HG02610 (cell line): Measurements from ENCODE around the gene LBX2.
"Not testable (repeated sequence)": the region's sequence is repeated elsewhere in the genome, so short reads cannot be mapped to it uniquely, and the experiment has no call there.

Source experiments
- ATAC-seq: cut with Tn5 transposase; IDR thresholded peaks from one replicate; pipeline ENCODE4 v1.9.1; 2021; ENCODE audit warnings: mild to moderate bottlenecking, moderate library complexity; ENCODE audit not compliant: unreplicated experiment

The LBX2 gene

DNA sequence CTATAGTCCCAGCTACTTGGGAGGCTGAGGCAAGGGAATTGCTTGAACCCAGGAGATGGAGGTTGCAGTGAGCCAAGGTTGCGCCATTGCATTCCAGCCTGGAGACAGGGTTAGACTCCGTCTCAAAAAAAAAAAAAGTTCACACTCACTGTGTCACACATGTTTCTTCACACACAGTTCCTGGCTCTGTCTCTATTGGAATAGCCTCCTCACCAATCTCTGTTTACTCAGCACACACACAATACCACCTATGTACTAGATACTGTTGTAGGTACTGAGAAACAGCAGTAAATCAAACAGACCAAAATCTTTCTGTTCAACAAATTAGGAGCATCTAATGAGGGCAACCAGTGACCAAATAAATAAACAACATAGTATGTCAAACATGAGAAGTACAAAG, 13.3 kb downstream of the LBX2 start:
- no peak for ATAC-seq

DNA sequence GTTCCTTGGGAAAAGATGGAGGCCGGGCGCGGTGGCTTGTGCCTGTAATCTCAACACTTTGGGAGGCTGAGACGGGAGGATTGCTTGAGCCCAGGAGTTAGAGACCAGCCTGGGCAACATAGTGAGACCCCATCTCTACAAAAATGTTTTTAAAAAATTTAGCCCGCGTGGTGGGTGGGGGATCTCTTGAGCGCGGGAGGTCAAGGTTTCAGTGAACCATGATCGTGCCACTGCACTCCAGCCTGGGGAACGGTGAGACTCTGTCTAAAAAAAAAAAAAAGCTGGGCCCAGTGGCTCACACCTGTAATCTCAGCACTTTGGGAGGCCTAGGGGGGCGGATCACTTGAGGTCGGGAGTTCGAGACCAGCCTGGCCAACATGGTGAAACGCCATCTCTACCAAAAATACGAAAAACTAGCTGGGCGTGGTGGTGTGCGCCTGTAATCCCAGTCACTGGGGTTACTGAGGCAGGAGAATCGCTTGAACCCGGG, 15.7 kb downstream of the LBX2 start:
- not testable (repeated sequence) for ATAC-seq

DNA sequence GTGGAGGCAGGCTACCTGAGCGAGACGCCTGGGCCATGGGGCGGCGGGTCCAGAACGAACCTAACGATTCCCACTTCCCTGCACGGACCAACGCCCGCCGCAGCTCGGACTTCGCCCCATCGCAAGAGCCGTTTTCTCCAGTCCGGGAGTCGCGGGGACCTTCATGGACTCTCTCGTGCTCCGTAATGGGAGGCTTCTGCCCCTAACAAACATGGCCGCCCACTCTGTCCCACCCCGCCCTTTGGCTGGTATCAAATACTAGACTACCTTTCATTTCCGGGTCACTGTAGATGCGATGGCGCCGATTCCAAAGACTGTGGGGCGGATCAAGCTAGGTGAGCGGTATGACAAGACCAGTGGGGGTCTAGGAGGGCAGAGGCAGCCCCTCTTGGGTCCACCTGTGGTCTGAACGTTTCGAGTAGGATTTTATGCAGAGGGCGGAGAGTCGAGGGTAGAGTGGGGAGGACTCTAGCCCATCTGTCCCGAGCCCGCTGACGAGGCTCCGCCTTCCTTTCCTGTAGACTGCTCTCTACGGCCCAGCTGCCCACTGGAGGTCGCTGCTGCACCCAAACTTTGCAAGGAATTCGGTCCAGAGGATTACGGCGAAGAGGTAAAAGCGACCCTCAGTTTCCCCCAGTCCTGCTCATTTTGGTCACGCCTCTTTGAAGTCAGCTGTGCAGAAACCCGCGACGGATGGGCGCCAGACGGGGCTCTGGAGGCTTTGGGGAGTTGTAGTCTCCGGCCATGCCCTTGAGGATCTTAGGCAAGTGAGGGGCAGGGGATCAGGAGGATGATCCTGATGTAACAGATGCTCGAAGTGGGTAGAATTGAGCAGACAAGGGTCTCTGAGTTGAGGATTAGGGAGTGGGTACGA, 16.4 kb downstream of the LBX2 start, which contains the start of the genes CCDC142 and TTC31:
Gene CCDC142, minus strand, starts transcription at position 198 of the 874 bp plus-strand sequence. Its CDS starts 161 bp downstream, at position 37.
Gene TTC31, plus strand, starts transcription at position 281 of the 874 bp plus-strand sequence. Its CDS starts 15 bp downstream, at position 296.
- ATAC-seq = peak; percentile 91

DNA sequence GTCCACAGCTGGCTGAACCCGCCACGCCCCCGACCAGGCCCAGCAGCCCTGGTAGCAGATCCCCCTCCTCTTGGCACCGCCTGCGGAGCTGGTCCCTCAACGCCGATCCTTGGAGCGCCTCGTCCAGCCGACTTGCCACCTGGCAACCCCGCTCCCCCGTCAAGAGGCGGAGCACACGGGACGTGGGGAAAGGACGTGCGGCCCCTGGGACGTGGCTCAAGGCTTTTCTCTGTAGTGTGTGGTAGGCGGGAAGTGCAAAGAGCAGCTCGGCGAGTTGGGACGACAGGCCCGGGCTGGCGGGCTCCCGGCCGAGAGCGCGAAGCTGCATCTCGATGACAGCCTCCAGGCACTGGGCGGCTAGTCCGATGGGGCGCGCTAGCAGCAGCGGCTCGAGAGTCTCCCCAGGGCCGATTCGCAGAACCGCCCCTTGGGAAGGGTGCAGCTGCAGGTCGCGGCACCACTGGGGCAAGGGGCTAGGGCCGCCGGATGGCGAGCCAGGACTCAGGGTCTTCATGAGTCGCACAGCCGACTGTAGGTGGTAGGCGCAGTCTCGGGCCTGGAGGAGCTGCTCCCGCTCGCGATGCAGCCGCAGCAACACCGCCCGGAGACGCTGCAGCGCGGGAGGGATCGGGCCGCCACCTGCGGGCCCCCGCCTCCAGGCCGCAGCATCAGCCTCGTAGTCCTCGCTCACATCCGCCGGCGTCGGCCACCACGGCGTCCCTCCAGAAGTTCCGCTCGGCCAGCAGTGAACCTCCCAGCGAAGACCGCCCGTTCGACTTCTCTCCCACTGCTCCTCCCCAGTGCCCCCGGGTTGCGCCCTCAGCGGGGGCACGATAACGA, 17.2 kb downstream of the LBX2 start:
- ATAC-seq = peak; percentile 34

DNA sequence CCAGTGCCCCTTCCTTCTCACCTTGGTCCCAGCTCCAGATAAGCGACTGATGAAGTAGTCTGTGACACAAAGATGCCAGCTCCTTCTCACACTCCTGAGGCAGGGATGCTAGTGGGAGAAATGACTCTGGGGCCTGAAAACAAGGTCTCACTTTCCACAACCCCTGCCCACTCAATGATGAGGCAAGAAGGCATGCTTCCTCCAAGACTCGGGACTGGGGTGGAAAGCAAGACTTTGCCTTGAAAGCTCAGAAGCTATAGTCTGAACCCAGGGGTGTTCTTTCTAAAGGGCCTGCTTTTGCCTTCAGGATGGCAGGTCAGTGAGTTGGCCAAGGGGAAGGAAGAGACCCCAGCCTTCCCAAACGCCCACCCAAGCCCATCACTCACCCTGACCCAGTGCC, 18.0 kb downstream of the LBX2 start:
- no peak for ATAC-seq

DNA sequence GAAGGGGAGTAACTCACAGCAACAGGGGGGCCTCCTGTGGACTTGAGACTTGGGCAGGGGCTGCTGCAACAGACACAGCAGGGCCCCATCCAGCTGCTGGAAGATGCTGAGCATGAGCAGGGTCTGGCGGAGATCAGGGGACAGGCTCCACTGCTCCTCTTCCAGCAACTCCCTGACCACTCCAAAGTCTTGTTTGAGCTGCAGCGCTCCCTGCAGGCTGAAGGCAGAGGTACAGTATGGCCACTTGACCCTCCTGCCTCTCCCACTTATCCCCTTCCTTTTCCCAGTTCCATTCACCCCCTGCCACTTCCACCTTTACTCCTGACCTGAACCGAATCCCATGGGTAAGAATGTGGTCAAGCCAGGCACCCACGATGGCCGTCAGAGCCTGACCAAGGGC, 24.5 kb downstream of the LBX2 start:
- no peak for ATAC-seq

DNA sequence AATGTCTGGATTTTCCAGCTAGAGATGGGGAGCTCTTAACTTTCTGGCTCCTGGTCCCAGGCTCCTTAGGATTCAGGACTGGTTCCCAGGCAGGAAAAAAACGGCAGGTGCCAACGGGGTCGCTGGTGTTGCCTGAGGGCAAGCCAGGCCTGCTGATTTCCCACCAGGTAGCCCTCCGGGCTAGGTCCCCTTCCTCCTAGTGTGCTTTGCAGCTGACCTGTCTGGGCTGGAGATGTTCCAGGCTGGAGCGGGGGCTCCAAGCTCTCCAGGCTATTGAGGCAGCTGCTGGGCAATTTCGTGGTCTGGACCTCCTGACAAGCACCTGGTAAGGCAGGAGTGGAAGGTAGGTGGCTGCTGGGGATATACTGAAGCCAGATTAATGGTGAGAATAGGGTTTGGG, 24.9 kb downstream of the LBX2 start:
- no peak for ATAC-seq

DNA sequence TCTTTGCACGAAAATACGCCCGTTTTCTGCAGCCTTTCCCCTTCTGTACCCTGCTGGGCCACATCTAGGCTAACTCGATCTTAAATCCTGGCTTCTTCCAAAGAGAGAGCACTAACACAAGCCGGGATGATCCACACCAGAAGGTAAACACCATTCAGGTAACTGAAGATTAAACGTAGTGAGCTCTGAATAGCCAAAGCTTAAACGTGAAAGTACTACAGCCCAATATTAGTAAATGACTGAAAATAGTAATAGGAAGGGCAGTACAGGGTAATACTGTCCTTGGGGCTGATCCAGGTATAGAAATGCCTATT, 26.5 kb downstream of the LBX2 start:
- no peak for ATAC-seq

DNA sequence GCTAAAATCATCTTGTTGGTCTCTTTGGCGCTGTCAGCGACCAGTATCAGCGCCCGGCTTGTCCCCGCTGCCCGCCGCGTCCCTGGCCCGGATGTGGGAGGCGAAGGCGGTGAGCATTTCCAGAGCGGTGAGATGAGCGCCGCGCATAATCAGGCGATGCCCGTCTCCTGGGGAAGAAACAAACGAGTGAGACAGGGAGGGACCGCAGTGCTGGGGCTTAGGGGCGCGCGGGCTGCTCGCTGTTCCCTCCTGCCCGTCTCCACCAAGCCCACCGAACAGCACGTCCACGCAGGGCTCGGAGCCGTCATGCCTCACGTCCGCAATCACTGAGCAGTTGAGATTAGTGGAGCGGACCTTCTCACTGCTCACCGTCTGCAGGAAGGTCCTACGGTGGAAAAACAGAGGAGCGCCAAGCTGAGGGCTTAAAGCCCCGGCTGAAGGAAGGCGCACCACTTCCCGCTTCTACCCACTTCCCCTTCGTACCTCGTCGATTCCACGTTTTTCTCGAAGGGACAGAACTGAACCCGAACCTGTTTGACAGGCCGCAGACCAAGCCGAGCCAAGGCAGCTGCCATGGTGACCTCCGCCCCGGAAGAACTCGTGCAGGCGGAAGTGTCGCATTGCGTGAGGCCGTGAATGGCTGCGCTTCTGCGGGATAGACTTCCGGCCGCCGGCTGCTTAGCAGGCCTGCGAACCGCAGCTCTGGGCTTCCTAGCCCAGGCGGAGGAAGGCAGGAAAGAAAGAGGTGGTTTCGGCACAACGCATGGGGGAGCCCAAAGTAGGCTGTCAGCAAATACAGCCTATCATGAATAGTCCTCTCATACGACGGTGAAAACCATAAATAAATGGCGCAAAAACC, 27.1 kb downstream of the LBX2 start, which contains the start of gene MRPL53:
Gene MRPL53, minus strand, starts transcription at position 595 of the 859 bp plus-strand sequence. Its CDS starts 20 bp downstream, at position 575.
- ATAC-seq = peak; percentile 92

DNA sequence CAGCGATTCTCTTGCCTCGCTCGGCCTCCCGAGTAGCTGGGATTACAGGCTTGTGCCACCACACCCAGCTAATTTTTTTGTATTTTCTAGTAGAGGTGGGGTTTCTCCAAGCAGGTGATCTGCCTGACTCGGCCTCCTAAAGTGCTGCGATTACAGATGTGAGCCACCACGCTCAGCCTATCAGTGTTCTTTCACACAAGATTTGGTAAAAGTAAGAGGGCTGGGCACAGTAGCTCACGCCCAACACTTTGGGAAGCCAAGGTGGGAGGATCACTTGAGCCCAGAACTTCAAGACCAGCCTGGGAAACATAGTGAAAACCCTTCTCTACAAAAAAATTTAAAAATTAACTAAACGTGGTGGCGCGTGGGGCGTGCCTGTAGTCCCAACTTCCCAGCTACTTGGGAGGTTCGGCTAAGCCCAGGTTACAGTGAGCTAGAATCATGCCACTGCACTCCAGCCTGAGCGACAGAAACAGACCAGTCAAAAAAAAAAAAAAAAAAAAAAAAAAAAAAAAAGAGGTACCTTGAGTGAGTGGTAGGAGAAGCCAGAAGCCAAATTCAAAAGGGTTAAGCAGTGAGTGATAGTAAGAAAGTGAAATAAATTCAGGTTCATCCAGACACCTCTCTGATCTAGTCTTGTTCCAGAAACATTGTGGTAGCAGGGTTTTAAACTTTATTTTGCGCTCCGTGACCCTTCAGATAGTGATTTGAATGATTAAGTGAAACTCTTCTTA, 27.9 kb downstream of the LBX2 start:
- ATAC-seq = no peak

DNA sequence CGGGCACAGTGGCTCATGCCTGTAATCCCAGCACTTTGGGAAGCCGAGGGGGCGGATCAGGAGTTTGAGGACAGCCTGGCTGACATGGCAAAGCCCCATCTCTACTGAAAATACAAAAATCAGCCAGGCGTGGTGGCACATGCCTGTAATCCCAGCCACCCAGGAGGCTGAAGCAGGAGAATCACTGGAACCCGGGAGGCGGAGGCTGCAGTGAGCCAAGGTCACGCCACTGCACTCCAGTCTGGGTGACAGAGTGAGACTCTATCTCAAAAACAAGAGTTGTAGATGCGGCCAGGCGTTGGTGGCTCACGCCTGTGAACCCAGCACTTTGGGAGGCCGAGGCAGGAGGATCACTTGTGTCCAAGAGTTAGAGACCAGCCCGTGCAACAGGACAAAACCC, 28.7 kb downstream of the LBX2 start:
- not testable (repeated sequence) for ATAC-seq

DNA sequence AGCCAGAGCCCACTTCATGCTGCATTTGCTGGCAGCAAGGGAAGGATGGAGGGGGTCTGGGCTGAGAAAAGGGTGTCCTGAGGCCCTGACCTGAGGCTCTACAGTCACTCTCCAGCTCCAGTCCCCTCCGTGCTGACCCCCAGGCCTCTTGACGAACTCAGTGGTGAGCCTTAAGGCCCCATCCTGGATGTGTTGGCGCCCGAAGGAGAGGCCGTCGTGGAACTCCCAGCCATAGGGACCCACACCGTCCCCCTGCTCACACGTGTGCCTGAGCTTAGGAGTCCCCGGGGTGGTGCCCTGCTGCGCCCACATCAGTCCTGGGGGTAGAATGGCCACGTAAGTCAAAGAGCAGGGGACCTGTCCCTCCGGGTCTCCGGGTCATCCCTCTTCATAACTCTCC, 35.0 kb downstream of the LBX2 start:
- ATAC-seq = no peak

DNA sequence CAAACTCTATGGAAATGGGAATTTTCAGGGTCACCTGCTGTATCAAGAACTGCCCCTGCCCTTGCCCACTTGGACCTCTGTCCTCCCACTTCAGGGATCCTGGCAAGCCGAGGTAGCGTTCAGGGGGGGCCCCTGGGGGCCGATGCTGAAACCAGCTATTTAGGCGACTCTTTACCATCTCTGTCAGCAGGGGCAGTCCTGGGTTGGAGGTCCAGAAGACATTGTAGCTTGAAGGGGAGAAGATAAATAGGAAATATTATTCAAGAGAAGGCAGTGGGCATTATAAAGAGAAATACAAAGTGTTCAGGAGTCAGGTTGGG, 36.7 kb downstream of the LBX2 start:
- no peak for ATAC-seq

DNA sequence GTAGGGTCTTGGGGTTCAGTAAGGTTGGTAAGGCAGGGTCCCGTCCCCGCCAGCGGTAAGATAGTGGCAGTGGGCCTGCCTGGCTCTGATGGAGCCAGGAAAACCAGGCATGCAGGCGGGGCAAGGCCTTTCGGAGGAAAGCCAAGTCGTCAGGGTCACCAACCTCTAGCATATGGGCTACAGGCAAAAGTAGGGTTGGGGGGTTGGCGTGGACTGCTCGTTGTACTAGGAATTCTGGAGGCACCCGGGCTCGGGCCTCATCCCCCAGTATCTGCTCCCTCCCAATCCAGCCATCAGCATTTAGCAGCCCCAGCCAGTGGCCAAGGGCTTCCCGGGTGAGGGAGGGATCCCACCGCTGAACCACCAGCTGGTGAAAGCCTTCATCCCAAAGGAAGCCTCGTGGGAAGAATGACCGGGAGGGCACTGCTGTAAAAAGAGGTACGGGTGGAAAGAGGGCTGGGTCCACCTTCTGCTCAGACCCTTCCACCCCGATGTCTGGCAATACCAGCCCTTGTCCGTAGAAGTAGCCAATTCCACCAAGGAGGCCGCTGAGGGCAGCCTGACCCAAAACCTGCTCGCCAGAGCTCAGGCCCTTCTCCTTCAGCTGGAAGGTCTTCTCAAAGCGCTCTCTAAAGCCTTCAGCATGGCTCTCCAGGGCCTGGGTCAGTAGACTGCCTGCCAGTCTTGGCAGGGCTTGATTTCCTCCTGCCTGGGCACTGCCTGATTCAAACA, 37.2 kb downstream of the LBX2 start:
- ATAC-seq = no peak

DNA sequence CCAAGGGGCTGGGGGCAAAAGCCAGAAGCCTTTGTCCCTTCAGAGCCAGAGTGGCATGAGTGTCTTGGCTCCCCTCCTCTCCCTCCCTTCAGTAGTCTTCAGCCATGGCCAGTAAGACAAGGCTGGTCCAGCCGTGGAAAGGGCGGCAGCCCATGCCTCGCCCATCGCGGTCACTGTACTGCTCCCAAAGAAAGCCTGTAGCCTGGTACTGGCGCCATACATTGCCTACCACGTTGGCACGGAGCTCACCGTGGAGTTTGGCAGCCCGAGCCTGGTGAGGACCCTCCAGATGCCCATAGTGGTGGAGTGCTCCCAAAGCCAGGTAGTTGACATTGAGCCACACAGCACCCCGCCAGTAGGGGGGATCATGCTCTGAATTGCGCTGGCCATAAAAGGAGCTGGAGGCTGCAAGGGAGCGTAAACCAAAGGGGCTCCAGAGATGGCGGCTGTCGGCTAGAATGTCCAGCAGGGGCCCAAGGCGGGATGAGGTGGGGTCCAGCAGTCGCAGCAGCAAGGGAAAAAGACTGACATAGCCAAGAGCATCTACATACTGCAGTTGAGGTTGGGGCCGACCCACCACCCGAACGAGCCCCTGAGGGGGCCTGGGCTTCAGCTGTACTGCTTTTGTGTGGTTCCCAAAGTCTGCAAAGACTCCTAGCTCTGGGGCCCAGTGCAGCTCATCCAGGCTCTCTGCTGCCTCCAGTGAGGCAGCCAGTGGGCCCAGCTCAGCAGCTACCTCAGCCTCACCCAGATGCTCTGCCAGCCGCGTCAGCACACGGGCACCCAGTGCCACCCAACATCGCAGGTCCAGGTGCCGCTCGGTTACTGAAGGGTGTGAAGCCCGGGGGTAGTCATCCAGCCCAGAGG, 38.0 kb downstream of the LBX2 start:
- no peak for ATAC-seq

DNA sequence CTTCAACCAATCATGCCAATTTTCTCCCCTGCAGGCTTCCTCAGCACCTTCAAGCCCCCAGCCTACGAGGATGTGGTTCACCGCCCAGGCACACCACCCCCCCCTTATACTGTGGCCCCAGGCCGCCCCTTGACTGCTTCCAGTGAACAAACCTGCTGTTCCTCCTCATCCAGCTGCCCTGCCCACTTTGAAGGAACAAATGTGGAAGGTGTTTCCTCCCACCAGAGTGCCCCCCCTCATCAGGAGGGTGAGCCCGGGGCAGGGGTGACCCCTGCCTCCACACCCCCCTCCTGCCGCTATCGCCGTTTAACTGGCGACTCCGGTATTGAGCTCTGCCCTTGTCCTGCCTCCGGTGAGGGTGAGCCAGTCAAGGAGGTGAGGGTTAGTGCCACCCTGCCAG, 39.2 kb downstream of the LBX2 start:
- ATAC-seq = not testable (repeated sequence)

DNA sequence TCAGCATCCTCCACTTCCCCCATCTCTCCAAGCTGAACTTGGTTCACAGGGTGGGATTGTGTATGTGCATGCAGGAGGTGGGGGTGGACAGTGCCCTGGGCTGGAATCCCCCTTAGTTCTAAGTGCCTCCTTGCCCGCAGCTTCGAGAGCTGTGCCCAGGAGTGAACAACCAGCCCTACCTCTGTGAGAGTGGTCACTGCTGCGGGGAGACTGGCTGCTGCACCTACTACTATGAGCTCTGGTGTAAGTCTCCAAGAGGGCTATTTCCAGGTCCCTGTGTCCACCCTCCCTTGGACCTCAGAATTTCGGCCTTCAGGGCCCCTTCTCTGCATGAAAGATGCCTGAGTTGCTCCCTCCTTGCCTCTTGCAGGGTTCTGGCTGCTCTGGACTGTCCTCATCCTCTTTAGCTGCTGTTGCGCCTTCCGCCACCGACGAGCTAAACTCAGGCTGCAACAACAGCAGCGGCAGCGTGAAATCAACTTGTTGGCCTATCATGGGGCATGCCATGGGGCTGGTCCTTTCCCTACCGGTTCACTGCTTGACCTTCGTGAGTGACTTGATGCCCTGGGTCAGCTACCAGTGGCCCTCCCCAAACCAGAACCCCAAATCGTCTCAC, 39.8 kb downstream of the LBX2 start:
- ATAC-seq = not testable (repeated sequence)

DNA sequence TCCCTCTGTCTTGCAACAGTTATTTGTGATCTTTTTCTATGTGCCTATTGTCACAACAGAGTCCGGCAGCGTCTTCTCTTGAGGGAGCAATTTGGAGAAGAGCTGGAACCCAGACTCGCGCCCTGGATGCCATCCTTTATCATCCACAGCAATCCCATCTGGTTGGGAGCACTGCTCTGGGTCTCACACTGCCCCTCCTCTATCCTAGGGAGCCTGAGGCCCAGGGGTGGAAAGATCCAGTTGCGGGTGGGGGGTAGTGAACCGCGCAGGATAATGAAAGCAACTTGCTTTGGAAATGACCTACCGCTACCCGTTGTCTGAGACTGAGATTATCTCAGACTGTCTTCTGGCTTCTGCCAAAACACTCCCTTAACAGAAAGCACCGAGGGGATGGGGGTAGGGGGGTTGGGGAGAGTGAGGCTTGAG, 40.5 kb downstream of the LBX2 start:
- no peak for ATAC-seq
